ENCODE data around the gene C16orf86.
A peak's percentile ranks its signal among the peaks of the same experiment; 100 is the strongest.

The C16orf86 gene, protein sequence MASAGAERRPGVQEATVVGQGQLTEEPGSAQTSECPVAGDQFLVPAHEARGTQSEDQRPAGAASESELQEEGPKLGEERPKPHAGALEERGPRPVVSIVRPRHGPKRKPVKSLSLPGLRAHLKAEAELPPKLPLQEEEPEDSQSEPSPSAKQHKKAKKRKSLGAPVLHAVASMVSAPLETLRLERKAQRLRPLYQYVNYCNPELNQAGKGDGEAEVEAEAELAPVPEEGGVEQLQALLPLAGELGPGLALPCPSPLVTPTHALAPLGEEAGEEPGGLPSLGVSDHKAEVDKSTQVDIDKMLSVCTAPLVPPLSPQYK

DNA sequence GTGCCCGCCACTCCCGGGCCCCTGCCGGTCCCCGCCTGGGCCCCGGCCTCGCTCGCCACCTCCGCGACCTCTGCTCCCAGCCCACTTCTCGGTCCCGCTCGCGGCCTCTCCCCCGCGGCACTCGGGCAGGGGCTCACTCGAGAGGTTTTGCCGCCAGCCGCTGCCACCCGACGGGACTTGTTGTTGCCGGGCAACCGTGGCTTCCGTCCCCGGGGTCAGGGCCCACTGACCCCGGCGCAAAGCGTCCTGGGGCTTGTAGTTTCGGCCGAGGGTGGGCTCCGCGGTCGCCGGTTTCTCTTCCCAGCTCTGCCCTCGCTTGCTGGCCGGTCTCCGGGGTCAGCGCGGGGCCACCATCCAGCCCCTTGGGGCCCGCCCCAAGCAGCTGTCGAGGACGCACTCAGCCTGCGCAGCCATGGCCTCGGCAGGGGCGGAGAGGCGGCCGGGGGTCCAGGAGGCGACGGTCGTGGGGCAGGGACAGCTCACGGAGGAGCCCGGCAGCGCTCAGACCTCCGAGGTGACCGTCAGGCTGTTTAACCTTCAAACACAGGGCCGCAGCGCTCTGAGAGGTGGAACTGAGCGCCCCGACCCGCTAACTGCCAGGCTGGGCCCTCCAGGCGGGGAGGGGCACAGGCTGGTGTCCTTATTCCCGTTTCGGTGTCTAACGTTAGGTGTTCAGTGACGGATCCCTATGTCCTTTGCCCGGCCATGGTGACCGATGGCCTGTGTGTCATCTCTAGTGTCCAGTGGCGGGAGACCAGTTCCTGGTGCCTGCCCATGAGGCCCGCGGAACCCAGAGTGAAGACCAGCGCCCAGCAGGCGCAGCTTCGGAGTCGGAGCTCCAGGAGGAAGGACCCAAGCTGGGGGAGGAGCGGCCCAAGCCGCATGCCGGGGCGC is at the start of gene C16orf86, which contains the start of gene ENKD1:
Gene C16orf86 (plus strand): TSS at position 256 of the 894 bp plus-strand sequence. CDS start 157 bp downstream, at position 413.
Gene ENKD1 (minus strand): TSS at position 192 of the 894 bp plus-strand sequence. CDS start 308 bp downstream, outside the sequence.
- in situ Hi-C loops (cut with HindIII; ENCODE audit: low pct_ligation_motif_present, low sequenced_read_pairs), result no loop called here
- TF ChIP-seq, protein P1, sequence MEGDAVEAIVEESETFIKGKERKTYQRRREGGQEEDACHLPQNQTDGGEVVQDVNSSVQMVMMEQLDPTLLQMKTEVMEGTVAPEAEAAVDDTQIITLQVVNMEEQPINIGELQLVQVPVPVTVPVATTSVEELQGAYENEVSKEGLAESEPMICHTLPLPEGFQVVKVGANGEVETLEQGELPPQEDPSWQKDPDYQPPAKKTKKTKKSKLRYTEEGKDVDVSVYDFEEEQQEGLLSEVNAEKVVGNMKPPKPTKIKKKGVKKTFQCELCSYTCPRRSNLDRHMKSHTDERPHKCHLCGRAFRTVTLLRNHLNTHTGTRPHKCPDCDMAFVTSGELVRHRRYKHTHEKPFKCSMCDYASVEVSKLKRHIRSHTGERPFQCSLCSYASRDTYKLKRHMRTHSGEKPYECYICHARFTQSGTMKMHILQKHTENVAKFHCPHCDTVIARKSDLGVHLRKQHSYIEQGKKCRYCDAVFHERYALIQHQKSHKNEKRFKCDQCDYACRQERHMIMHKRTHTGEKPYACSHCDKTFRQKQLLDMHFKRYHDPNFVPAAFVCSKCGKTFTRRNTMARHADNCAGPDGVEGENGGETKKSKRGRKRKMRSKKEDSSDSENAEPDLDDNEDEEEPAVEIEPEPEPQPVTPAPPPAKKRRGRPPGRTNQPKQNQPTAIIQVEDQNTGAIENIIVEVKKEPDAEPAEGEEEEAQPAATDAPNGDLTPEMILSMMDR (IDR thresholded peaks at IDR 0.05; ENCODE audit: low read depth, low read length, missing control alignments), result no peak
- H3K27me3 ChIP-seq (replicated peaks), result no peaks in the 10 kb centered on the region
- no peaks in the 10 kb centered on the region for H3K36me3 ChIP-seq (replicated peaks)
- H3K4me3 ChIP-seq (ENCODE audit: low read depth, low read length), result peak within 1 kb of the TSS; percentile 66
- peak; percentile 23 for DNase-seq
- no peak within 1 kb of the TSS for H3K27ac ChIP-seq

DNA sequence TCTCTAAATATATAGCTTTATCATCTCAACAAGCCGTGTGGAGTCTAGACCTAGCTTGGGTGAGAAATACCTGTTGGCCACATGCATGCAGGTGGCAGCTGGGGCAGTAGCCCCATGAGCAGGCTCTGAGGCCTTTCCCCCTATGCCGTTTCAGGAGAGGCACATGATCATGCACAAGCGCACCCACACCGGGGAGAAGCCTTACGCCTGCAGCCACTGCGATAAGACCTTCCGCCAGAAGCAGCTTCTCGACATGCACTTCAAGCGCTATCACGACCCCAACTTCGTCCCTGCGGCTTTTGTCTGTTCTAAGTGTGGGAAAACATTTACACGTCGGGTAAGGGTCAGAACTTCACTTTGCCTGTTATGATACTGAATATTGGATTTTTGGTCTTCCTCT is 38.4 kb upstream of the C16orf86 start:
- peaks cover 43% of the 10 kb centered on the region for H3K36me3 ChIP-seq (replicated peaks)
- no peak for DNase-seq
- H3K27me3 ChIP-seq (replicated peaks), result no peaks in the 10 kb centered on the region
- no peak overlapping the region for H3K4me3 ChIP-seq (ENCODE audit: low read depth, low read length)
- H3K27ac ChIP-seq, result no peak overlapping the region
- in situ Hi-C loops (cut with HindIII; ENCODE audit: low pct_ligation_motif_present, low sequenced_read_pairs), result no loop called here
- TF ChIP-seq, protein P1 (IDR thresholded peaks at IDR 0.05; ENCODE audit: low read depth, low read length, missing control alignments), result no peak

DNA sequence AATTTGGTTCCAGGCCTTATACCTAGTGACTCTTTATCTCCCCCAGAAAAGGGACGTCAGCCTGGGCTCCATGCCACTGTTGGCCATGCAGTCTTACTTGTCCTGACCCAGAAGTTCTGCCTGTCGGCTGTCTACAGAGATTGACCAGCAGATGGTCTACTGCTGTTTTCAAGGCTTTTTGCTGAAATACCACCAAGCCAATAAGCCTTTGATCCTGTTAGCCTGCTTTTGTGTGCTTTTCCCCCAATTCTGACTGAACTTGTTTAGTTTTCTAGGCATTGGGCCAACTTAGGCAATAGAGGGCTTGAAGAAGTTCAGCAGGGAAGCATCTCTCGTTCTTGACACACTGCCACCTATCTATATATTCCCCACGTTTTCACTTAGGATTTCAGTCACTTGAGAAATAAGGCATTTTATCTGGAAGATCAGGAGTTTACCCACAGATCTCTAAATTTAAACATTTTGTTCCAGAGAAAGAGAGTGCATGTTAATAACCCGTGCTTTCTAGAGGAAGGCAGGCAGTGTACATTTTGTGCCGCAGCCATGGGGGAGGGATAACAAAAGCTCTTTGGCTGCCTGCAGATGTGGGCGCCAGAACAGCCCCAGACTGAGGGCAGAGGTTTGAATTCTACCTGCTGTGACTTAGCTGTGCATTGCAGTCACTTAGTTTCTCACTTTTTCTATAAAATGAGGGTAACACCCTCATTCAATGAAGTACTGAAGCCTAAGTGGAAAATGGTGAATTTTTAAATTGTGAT is 34.0 kb upstream of the C16orf86 start:
- no peak overlapping the region for H3K4me3 ChIP-seq (ENCODE audit: low read depth, low read length)
- peaks cover 44% of the 10 kb centered on the region for H3K36me3 ChIP-seq (replicated peaks)
- H3K27me3 ChIP-seq (replicated peaks), result no peaks in the 10 kb centered on the region
- no peak overlapping the region for H3K27ac ChIP-seq
- no peak for DNase-seq
- TF ChIP-seq, protein P1 (IDR thresholded peaks at IDR 0.05; ENCODE audit: low read depth, low read length, missing control alignments), result no peak
- in situ Hi-C loops (cut with HindIII; ENCODE audit: low pct_ligation_motif_present, low sequenced_read_pairs), result no loop called here

DNA sequence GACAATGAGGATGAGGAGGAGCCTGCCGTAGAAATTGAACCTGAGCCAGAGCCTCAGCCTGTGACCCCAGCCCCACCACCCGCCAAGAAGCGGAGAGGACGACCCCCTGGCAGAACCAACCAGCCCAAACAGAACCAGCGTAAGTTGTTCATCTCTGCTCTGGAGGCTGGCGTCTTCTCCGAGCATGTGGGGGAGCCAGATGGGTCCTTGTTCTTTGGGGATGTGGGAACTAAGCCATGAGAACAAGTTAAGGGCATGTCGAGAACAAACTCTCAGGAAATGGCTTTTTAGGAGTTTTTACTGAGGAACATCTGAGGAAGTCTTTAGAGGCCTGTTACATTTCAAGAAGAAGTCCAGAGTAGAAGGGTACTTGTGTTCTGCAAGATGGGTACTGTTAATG is 29.9 kb upstream of the C16orf86 start:
- peaks cover 36% of the 10 kb centered on the region for H3K36me3 ChIP-seq (replicated peaks)
- in situ Hi-C loops (cut with HindIII; ENCODE audit: low pct_ligation_motif_present, low sequenced_read_pairs), result no loop called here
- TF ChIP-seq, protein P1 (IDR thresholded peaks at IDR 0.05; ENCODE audit: low read depth, low read length, missing control alignments), result no peak

DNA sequence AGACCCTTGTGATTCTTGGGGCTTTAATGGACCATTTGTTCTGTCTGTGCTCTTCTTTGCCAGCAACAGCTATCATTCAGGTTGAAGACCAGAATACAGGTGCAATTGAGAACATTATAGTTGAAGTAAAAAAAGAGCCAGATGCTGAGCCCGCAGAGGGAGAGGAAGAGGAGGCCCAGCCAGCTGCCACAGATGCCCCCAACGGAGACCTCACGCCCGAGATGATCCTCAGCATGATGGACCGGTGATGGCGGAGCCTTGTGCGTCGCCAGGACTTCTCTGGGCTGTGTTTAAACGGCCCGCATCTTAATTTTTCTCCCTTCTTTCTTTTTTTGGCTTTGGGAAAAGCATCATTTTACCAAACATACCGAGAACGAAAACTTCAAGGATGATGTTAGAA is 29.0 kb upstream of the C16orf86 start:
- Histone ChIP-seq H3K4me3 (ENCODE audit: low read depth, low read length) (no peak overlapping the region), H3K36me3 (replicated peaks) (peaks cover 30% of the 10 kb centered on the region), H3K27ac (no peak overlapping the region), H3K27me3 (replicated peaks) (no peaks in the 10 kb centered on the region)
- DNase-seq, result no peak
- TF ChIP-seq, protein P1 (IDR thresholded peaks at IDR 0.05; ENCODE audit: low read depth, low read length, missing control alignments), result no peak
- in situ Hi-C loops (cut with HindIII; ENCODE audit: low pct_ligation_motif_present, low sequenced_read_pairs), result no loop called here

More for the DNA sequence above, 29.9 kb upstream of the C16orf86 start:
- H3K27ac ChIP-seq, result no peak overlapping the region
- no peaks in the 10 kb centered on the region for H3K27me3 ChIP-seq (replicated peaks)
- DNase-seq, result no peak
- no peak overlapping the region for H3K4me3 ChIP-seq (ENCODE audit: low read depth, low read length)

All from brain microvascular endothelial cell (primary cell).